ENCODE measurements around the gene C1D.

DNA sequence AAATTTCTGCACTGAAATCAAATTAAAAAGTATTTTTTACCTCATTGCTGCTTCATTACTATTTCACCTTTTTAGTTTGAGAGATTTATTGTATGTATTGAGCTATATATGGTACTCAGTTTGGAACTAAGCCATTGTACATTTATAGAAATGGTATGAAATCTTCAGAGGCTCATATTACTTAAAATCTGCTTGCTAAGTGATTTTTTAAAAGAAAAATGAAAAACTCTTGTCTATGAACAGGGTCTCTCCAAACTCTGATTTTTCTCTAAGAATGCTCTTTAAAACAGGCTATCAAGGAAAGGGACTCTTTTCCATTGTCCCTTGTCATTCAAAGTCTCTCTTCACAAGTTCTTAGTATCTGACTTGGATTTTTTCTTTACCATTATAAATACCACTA is 31.8 kb downstream of the C1D start:
- no peak for TF ChIP-seq EZH2 (IDR thresholded peaks at IDR 0.05; ENCODE audit: low read length, missing control alignments)
- TF ChIP-seq, protein P1, sequence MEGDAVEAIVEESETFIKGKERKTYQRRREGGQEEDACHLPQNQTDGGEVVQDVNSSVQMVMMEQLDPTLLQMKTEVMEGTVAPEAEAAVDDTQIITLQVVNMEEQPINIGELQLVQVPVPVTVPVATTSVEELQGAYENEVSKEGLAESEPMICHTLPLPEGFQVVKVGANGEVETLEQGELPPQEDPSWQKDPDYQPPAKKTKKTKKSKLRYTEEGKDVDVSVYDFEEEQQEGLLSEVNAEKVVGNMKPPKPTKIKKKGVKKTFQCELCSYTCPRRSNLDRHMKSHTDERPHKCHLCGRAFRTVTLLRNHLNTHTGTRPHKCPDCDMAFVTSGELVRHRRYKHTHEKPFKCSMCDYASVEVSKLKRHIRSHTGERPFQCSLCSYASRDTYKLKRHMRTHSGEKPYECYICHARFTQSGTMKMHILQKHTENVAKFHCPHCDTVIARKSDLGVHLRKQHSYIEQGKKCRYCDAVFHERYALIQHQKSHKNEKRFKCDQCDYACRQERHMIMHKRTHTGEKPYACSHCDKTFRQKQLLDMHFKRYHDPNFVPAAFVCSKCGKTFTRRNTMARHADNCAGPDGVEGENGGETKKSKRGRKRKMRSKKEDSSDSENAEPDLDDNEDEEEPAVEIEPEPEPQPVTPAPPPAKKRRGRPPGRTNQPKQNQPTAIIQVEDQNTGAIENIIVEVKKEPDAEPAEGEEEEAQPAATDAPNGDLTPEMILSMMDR (conservative IDR thresholded peaks at IDR 0.05 in 1 of 2, IDR thresholded peaks at IDR 0.05 in 1 of 2; ENCODE audit: low read depth in 1 of 2, low read length in 2 of 2), result no peak

Measured in fibroblast of lung (primary cell).